Parathyroid adenoma (tissue), 2 donors: ENCODE measurements around the gene HOXC6.

Experiments used
- H2AFZ ChIP-seq: fragments of 300-600 bp; sonication (generic); one replicate; pipeline ENCODE4 v1.7.0; 2017; ENCODE audit warnings: antibody characterized with exemption, mild to moderate bottlenecking
- H3K27ac ChIP-seq: fragments of 300-600 bp; sonication (generic); one replicate; pipeline ENCODE4 v1.7.0; 2017
- H3K27me3 ChIP-seq: fragments of 300-600 bp; sonication (generic); one replicate; pipeline ENCODE4 v1.7.0; 2017; ENCODE audit warnings: low read length; ENCODE audit not compliant: control insufficient read depth, insufficient read depth
- H3K36me3 ChIP-seq: fragments of 300-600 bp; sonication (generic); one replicate; pipeline ENCODE4 v1.7.0; 2017; ENCODE audit warnings: low read length; ENCODE audit not compliant: control insufficient read depth, insufficient read depth
- H3K4me1 ChIP-seq: fragments of 300-600 bp; sonication (generic); one replicate; pipeline ENCODE4 v1.7.0; 2017; ENCODE audit warnings: control low read depth
- H3K4me2 ChIP-seq: fragments of 300-600 bp; sonication (generic); one replicate; pipeline ENCODE4 v1.7.0; 2017; ENCODE audit warnings: low read length
- H3K4me3 ChIP-seq: fragments of 300-600 bp; sonication (generic); one replicate; pipeline ENCODE4 v1.7.0; 2017; ENCODE audit warnings: low read depth, low read length
- H3K79me2 ChIP-seq: fragments of 300-600 bp; sonication (generic); one replicate; pipeline ENCODE4 v1.7.0; 2017; ENCODE audit warnings: control low read depth
- H3K9ac ChIP-seq: fragments of 300-600 bp; sonication (generic); one replicate; pipeline ENCODE4 v1.7.0; 2017; ENCODE audit warnings: mild to moderate bottlenecking
- H3K9me3 ChIP-seq: fragments of 300-600 bp; sonication (generic); one replicate; pipeline ENCODE4 v1.7.0; 2017; ENCODE audit warnings: low read length; ENCODE audit not compliant: control insufficient read depth
- TF ChIP-seq, protein P1 (sequence below): fragments of 300-600 bp; sonication (generic); IDR thresholded peaks from one replicate; pipeline ENCODE4 v1.7.0; 2017; ENCODE audit warnings: antibody characterized with exemption, mild to moderate bottlenecking
- donor health status: primary hyperparathyroidism.

Gene HOXC6

DNA sequence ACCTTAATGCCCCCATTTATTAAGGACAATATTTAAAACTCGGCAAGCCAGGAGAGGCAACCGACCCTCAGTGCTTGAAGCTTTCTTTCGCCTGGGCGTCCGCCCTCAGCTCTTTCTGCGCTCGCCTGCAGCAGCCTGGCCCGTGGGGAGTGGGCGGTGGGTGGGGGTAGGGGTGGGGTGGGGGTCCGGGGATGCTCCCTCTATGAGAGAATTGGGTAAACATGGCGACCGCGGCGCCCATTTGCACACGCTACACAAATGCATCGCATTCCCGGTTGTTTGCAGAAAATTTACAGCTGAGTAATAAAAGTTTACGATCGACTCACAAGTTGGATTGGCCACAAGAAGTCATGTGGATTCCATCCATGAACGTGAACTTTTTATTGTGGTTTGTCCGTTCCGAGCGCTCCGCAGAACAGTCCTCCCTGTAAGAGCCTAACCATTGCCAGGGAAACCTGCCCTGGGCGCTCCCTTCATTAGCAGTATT is 11.7 kb upstream of the HOXC6 start:
- TF ChIP-seq, protein P1, sequence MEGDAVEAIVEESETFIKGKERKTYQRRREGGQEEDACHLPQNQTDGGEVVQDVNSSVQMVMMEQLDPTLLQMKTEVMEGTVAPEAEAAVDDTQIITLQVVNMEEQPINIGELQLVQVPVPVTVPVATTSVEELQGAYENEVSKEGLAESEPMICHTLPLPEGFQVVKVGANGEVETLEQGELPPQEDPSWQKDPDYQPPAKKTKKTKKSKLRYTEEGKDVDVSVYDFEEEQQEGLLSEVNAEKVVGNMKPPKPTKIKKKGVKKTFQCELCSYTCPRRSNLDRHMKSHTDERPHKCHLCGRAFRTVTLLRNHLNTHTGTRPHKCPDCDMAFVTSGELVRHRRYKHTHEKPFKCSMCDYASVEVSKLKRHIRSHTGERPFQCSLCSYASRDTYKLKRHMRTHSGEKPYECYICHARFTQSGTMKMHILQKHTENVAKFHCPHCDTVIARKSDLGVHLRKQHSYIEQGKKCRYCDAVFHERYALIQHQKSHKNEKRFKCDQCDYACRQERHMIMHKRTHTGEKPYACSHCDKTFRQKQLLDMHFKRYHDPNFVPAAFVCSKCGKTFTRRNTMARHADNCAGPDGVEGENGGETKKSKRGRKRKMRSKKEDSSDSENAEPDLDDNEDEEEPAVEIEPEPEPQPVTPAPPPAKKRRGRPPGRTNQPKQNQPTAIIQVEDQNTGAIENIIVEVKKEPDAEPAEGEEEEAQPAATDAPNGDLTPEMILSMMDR = no peak
- no peak overlapping the region for H3K4me2 ChIP-seq
- no peak overlapping the region for H3K4me3 ChIP-seq
- no peak overlapping the region for H3K27ac ChIP-seq
- no peak overlapping the region for H2AFZ ChIP-seq
- peaks cover 15% of the 10 kb centered on the region for H3K27me3 ChIP-seq
- H3K79me2 ChIP-seq = no peaks in the 10 kb centered on the region
- no peaks in the 10 kb centered on the region for H3K4me1 ChIP-seq
- H3K9ac ChIP-seq = no peak overlapping the region
- H3K36me3 ChIP-seq = no peaks in the 10 kb centered on the region
- no peaks in the 10 kb centered on the region for H3K9me3 ChIP-seq

DNA sequence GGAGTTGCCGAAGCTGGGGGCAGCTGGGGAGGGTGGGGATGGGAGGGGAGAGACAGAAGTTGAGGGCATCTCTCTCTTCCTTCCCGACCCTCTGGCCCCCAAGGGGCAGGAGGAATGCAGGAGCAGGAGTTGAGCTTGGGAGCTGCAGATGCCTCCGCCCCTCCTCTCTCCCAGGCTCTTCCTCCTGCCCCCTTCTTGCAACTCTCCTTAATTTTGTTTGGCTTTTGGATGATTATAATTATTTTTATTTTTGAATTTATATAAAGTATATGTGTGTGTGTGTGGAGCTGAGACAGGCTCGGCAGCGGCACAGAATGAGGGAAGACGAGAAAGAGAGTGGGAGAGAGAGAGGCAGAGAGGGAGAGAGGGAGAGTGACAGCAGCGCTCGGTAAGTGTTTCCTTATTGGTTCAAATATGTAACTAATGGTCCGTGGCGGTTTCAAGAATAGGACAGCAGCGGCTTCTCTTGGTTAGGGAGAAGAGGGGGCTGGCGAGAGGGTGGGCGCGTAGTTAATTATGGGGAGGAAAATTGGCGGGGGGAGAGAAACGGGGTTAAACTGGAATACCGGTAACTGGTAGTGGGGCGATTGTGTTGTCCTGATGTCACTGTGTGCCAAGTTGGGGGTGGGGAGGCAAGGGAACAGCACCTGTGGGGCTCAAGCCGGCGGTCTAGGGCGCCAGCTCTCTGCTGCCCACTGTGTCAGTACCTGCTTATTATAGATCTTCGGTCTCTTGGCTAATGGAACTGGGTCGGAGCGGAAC is 11.0 kb upstream of the HOXC6 start:
- no peaks in the 10 kb centered on the region for H3K9me3 ChIP-seq
- no peaks in the 10 kb centered on the region for H3K4me1 ChIP-seq
- peak overlapping the region; percentile 50 for H3K4me2 ChIP-seq
- no peaks in the 10 kb centered on the region for H3K79me2 ChIP-seq
- peak overlapping the region; percentile 41 for H3K4me3 ChIP-seq
- TF ChIP-seq, protein P1 = no peak
- no peak overlapping the region for H3K9ac ChIP-seq
- peak overlapping the region; percentile 56 for H2AFZ ChIP-seq
- H3K36me3 ChIP-seq = no peaks in the 10 kb centered on the region
- H3K27me3 ChIP-seq = peaks cover 15% of the 10 kb centered on the region
- no peak overlapping the region for H3K27ac ChIP-seq

DNA sequence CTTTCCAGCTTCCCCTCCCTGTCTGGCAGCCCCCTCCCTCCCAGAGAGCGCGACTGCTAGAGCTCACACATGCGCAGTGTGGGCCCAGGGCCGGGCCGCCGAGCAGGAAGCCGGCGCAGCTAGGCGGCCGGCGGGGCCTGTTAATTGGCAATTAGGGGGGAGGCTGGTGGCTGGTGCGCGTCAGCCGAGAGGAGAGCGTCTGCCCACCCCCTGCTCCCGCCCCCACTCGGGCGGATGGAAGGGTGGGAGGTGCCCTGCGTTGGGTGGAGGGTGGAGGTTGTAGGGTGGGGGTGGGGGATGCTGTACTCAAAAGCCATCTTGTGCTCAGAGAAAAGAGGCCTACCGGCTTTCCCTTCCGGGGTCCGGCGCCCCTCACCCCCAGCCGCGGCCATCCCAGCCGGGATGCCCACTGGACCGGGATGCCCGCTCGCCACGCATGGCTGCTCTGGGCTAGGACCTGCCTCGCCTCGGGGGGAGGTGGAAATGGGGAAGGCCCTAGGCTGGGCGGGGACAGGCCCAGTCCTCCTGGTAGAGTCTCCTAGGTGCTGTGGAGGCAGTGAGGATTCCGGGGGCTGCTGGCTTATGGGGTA is 10.3 kb upstream of the HOXC6 start:
- Histone ChIP-seq H2AFZ (peak overlapping the region; percentile 56), H3K9ac (no peak overlapping the region), H3K9me3 (no peaks in the 10 kb centered on the region), H3K4me2 (peak overlapping the region; percentile 50), H3K27me3 (peaks cover 16% of the 10 kb centered on the region), H3K36me3 (no peaks in the 10 kb centered on the region), H3K4me1 (no peaks in the 10 kb centered on the region), H3K27ac (no peak overlapping the region), H3K4me3 (peak overlapping the region; percentile 41), H3K79me2 (no peaks in the 10 kb centered on the region)
- TF ChIP-seq, protein P1 = no peak

DNA sequence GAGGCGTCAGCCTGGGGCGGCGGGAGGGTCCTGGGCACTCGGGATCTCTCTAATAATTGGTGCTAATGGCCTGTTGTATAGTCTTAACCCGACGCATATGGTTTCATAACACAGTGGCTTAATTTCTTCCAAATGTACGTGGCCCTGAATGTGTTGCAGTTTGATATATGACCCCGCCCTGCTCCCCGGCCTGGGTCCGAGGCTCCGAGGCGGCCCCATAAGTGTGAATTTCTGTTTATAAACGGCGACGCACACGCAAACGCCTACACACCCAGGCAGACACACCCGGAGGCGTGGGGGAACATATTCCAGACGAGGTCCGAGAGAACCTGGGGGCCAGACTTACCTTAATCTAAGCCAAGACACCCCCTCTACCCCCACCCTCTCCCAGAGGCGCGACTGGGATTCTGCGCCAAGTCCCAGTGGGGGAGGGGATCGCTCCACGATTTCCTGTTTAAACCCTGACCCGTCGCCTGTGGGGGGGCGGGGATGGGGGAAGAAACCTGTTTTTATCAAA is 9.7 kb upstream of the HOXC6 start:
- TF ChIP-seq, protein P1 = no peak
- no peak overlapping the region for H2AFZ ChIP-seq
- H3K4me1 ChIP-seq = no peaks in the 10 kb centered on the region
- no peak overlapping the region for H3K27ac ChIP-seq
- no peak overlapping the region for H3K4me2 ChIP-seq
- H3K9ac ChIP-seq = no peak overlapping the region
- H3K4me3 ChIP-seq = no peak overlapping the region
- no peaks in the 10 kb centered on the region for H3K79me2 ChIP-seq
- H3K9me3 ChIP-seq = no peaks in the 10 kb centered on the region
- H3K36me3 ChIP-seq = no peaks in the 10 kb centered on the region
- H3K27me3 ChIP-seq = peaks cover 20% of the 10 kb centered on the region
